ENCODE results near the gene LPA. TPM values are rescaled to one million over a fixed set of nuclear protein-coding genes. Genes with fewer than 3 reads are reported as not detected.
"Not testable (repeated sequence)": the region's sequence is repeated elsewhere in the genome, so short reads cannot be mapped to it uniquely, and the experiment has no call there.

Gene LPA
- 0.30 TPM for total RNA-seq
- long read RNA-seq: 0 reads

GRCh38 chr6:160664198-160664597 is at the start of gene LPA:
Gene LPA (minus strand): TSS chr6:160664275. CDS start chr6:160664214, 61 bp downstream.
- H3K27ac ChIP-seq; DNase-seq; H3K4me3 ChIP-seq; H3K4me1 ChIP-seq; intact Hi-C loops (cut with DNase I); H3K36me3 ChIP-seq; H3K27me3 ChIP-seq (ENCODE audit: low read depth); H3K9me3 ChIP-seq: not testable (repeated sequence)
- ATAC-seq: peak in 1 of 2 donors; percentile 35

GRCh38 chr6:160708993-160709392 is 44.9 kb upstream of the LPA start:
- intact Hi-C loops (cut with DNase I); H3K4me3 ChIP-seq; H3K27me3 ChIP-seq (ENCODE audit: low read depth); DNase-seq; ATAC-seq; H3K4me1 ChIP-seq; H3K27ac ChIP-seq; H3K36me3 ChIP-seq; H3K9me3 ChIP-seq: not testable (repeated sequence)

GRCh38 chr6:160704688-160705087 is 40.6 kb upstream of the LPA start:
- H3K4me3 ChIP-seq; H3K4me1 ChIP-seq; H3K9me3 ChIP-seq; H3K27me3 ChIP-seq (ENCODE audit: low read depth); H3K36me3 ChIP-seq; H3K27ac ChIP-seq; ATAC-seq; intact Hi-C loops (cut with DNase I); DNase-seq: not testable (repeated sequence)

GRCh38 chr6:160701918-160702680 is 38.0 kb upstream of the LPA start, which contains the start of gene PLG:
Gene PLG (plus strand): TSS chr6:160702244. CDS start chr6:160702305, 61 bp downstream.
- H3K4me1 ChIP-seq; ATAC-seq; DNase-seq; H3K27me3 ChIP-seq (ENCODE audit: low read depth); H3K27ac ChIP-seq; H3K4me3 ChIP-seq; intact Hi-C loops (cut with DNase I); H3K36me3 ChIP-seq; H3K9me3 ChIP-seq: not testable (repeated sequence)

- DNase-seq (no peak), ATAC-seq (no peak)
- no peak overlapping the region for H3K27ac ChIP-seq
- no peaks in the 10 kb centered on the region for H3K4me1 ChIP-seq
- H3K27me3 ChIP-seq (ENCODE audit: low read depth): no peaks in the 10 kb centered on the region
- no peaks in the 10 kb centered on the region for H3K36me3 ChIP-seq
- no peak overlapping the region for H3K4me3 ChIP-seq
- no peak for TF ChIP-seq CTCF (IDR thresholded peaks at IDR 0.05)
- no peaks in the 10 kb centered on the region for H3K9me3 ChIP-seq
- intact Hi-C loops (cut with DNase I): no loop called here
These were observed 33.8 kb upstream of the LPA start for GRCh38 chr6:160697826-160698225.

GRCh38 chr6:160696884-160697283 is 32.8 kb upstream of the LPA start:
- ATAC-seq; intact Hi-C loops (cut with DNase I); H3K4me1 ChIP-seq; H3K27ac ChIP-seq; H3K4me3 ChIP-seq; H3K36me3 ChIP-seq; H3K27me3 ChIP-seq (ENCODE audit: low read depth); DNase-seq; H3K9me3 ChIP-seq: not testable (repeated sequence)

GRCh38 chr6:160695622-160696021 is 31.5 kb upstream of the LPA start:
- H3K36me3 ChIP-seq; H3K27me3 ChIP-seq (ENCODE audit: low read depth); H3K27ac ChIP-seq; H3K9me3 ChIP-seq; H3K4me3 ChIP-seq; ATAC-seq; DNase-seq; intact Hi-C loops (cut with DNase I); H3K4me1 ChIP-seq: not testable (repeated sequence)

- H3K4me3 ChIP-seq; H3K4me1 ChIP-seq; H3K36me3 ChIP-seq; ATAC-seq; H3K27me3 ChIP-seq (ENCODE audit: low read depth); DNase-seq; intact Hi-C loops (cut with DNase I); H3K27ac ChIP-seq; H3K9me3 ChIP-seq: not testable (repeated sequence)
These were observed 30.9 kb upstream of the LPA start for GRCh38 chr6:160695025-160695424.

- ATAC-seq: no peak
- H3K36me3 ChIP-seq: no peaks in the 10 kb centered on the region
- no peak for TF ChIP-seq CTCF (IDR thresholded peaks at IDR 0.05)
- no peak overlapping the region for H3K4me3 ChIP-seq
- no peak for DNase-seq
- H3K4me1 ChIP-seq: no peaks in the 10 kb centered on the region
- no peaks in the 10 kb centered on the region for H3K27me3 ChIP-seq (ENCODE audit: low read depth)
- no peak overlapping the region for H3K27ac ChIP-seq
- intact Hi-C loops (cut with DNase I): no loop called here
- no peaks in the 10 kb centered on the region for H3K9me3 ChIP-seq
These were observed 28.4 kb upstream of the LPA start for GRCh38 chr6:160692369-160692959.

Data from lower lobe of right lung (tissue), 2 donors.